NB4 (cell line): ENCODE measurements around the gene NFASC.

Source experiments
- POLR2A ChIP-seq: IDR thresholded peaks from 2 replicates; pipeline ENCODE4 v1.6.1; 2011; ENCODE audit warnings: mild to moderate bottlenecking; ENCODE audit not compliant: insufficient read length; ENCODE audit errors: extremely low read depth
- TF ChIP-seq, protein P1 (sequence below): IDR thresholded peaks from one replicate; pipeline ENCODE4 v1.5.1; 2012; ENCODE audit warnings: low read depth, low read length
- TF ChIP-seq, protein P2 (sequence below): IDR thresholded peaks from 2 replicates; pipeline ENCODE4 v1.6.1; 2011; ENCODE audit warnings: low read depth, low read length

DNA sequence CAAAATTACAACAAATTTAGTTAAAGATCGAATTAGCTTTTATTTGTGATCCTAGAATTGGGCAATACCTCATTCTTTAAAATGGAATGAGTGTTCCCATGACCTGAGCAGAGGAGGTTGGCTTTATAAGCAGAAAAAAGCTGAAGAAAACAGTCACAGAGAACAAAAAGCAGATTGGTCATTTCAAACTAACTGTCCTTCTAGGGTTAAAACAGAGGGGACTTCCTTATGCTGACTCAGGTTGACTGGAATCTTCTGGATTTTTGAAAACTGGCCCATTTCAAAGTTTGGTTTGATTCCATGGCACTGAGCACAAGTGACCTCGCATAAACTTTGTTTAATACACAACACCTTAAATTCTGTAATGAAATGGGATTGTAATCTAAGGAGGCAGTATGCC, 17.6 kb downstream of the NFASC start:
- TF ChIP-seq, protein P1, sequence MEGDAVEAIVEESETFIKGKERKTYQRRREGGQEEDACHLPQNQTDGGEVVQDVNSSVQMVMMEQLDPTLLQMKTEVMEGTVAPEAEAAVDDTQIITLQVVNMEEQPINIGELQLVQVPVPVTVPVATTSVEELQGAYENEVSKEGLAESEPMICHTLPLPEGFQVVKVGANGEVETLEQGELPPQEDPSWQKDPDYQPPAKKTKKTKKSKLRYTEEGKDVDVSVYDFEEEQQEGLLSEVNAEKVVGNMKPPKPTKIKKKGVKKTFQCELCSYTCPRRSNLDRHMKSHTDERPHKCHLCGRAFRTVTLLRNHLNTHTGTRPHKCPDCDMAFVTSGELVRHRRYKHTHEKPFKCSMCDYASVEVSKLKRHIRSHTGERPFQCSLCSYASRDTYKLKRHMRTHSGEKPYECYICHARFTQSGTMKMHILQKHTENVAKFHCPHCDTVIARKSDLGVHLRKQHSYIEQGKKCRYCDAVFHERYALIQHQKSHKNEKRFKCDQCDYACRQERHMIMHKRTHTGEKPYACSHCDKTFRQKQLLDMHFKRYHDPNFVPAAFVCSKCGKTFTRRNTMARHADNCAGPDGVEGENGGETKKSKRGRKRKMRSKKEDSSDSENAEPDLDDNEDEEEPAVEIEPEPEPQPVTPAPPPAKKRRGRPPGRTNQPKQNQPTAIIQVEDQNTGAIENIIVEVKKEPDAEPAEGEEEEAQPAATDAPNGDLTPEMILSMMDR, result no peak
- TF ChIP-seq POLR2A, result no peak
- TF ChIP-seq, protein P2, sequence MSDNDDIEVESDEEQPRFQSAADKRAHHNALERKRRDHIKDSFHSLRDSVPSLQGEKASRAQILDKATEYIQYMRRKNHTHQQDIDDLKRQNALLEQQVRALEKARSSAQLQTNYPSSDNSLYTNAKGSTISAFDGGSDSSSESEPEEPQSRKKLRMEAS, result no peak
